CD1c-positive myeloid dendritic cell (primary cell): ENCODE measurements around the gene NTM.

ENCODE experiments used
- DNase-seq: peaks from one replicate; pipeline ENCODE4 v3.0.0-alpha.2; 2016; ENCODE audit errors: extremely low spot score

Gene NTM

DNA sequence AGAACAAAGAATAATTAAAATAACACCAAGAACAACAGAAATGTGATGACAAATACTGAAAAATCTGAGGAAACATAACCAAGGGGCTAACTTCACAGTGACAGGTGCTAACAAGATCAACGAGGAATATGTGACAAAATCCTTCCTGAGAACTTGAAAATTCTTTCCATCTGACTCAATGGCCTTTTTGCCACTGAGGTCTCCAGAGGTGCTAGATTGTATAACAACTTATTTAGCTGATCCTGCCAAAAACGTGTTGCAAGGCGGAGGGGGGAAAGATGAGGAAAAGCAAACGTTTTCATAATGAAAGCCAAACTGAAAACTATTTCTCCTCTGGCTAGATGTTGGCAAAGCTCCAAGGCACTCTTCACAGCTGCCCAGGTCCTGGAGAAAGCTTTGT, 364.5 kb downstream of the NTM start:
- no peak for DNase-seq

DNA sequence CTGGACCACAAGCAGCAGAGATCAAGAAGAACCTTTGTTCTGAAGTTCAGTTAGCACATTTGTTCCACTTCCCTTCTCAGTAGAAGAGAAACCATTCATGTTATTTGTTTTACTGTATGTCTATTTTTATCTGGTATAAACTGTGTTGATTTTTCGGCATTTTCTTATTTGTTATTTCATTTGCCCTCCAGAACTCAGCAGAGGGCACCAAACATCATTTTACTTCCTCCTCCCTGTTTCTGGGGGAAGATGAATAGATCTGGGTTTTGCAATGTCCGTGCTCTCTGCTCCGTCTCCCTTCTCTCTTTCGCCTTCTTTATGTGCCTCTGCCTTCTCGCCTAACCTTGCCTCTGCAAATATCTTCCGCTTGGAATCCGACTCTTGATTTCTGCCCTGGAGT, 366.9 kb downstream of the NTM start:
- no peak for DNase-seq

DNA sequence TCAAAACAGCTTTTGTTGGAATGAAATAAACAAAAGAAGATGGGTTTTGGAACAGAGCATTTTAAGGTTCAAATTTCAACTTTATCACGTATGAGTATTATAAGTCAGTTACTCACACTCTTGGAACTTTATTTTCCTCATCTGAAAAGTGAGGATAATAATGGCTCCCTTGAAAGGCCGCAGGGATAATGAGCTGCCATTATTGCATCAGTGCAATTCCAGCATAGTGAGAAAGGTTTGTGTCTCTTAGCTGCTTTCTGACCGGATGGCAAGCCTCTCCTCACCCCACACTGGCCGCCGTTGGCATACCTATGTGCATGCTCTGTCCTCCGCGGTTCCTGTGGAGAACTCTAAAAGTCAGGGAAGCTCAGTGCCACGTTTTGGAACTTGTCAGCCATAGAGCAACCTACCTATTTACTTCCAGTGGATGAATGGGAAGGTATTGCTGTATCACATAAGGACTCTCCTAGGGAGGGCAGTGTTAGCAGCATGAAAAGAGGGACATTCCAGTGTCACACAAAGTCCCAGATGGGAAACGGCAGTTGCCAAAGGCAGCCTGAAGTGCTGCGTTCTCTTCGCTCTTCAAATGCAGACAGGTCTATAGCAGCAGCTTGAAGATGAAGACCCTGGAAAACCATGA, 368.9 kb downstream of the NTM start:
- DNase-seq: no peak

DNA sequence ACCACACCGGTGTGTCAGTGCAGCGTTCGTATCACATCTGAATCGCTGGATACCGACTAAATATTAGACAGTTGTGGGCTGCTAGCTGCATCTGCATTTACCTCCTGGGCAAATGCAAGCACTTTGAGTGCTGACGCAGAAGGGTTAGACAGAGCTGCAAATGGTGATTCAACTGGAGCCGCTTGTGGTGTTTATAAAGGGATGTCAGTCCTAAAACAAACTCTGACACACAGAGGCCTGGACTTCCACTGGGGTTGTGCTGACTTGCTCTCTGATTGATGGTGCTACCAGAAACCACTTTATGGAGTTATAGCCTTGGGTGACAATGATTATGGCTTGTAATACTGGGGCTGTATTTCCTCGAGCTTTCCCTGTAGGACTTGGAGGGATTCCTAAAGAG, 374.4 kb downstream of the NTM start:
- no peak for DNase-seq

DNA sequence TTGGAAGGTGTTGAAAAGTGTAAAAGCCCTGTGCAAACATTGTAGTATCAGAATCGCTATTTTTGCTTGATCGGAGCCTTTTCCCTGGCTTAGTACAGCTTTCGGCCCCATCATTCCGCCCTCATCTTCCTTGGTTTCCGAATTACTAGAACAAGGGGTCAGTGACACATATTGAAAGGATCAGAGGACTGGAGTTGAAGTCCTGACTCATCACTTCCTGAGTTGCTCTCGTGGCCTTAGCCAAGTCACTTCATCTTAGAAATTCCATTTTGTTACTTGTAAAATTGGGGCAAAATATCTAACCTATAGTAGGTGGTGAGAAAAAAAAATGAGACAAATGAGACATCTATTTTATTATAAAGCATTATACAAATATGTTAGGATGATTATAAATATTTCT, 375.0 kb downstream of the NTM start:
- DNase-seq: no peak

DNA sequence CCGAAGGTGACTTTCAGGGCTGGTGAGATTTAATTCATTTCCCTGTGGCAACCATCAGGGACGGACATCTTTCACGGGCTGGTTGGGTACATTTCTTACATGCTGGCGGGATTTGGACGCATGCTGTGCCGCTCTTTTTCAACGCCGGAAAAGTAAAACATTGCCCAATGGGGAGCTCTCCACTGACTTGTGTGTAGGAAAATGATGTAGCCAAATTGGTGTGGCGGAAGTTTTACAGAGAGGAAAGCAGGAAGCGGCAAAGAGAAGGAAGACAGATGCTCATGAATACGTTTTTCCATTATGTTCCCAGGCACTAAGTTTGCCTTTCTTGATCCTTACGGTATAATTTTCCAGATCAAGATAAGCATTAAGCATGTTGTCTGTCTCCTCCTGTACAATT, 375.8 kb downstream of the NTM start:
- DNase-seq: no peak

DNA sequence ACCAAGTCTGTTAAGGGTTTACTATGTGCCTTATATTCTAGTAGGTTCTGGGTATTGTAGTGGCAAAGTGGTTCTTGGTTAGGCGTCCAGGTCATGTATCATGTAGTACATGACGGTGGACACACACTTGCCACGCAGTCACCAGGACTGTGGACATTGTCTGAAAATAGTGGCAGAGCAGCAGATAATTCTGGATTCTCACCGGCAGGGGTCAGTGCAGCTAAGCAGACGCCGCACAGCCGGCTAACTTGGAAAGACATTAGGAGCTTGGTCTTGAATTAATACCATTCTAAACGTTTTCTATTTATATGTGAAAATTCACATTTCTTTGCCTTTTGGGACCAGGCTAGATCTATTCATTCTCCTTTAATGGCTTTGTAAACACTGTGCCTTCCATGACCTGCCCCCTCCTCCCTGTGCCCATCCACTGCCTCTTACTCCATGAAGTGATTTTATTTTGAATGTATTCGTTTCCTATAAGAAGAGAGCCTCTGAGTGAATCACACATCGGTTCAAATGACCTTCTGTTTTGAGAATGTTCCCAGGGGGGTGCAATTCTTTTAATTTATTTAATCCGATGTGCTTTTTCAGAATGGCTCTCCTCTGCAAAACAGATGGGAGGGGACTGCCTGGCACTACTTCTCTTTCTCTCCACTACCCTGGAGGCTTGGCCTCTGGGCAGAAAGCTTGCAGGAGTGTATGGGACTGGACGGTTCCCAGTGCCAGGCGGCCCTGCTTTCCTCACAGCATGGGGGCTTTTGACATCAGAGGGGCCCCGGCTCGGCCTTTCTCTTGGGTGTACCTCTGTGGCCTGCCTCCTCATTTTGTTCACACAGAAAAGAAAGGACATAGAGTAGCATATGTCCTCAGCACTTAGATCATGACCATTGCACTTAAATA, 378.0 kb downstream of the NTM start:
- peak; percentile 57 for DNase-seq

DNA sequence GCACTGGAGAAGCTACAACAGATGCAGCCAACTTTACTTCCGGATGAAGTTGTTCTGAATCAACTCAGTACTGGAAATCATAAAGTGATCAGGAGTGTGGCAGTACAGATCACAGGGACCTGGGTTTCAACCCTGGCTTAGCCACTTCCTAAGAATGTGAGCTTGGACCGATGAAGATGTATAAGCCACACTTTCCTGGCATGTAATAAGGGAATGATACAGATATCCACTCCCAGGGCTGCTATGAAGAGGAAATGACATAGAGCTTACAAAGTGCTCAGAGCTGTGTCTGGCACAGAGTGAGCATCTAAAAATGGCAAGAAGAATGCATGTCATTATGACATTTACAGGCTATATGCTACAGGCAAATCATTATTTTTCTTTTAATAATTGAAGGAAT, 378.7 kb downstream of the NTM start:
- DNase-seq: no peak

DNA sequence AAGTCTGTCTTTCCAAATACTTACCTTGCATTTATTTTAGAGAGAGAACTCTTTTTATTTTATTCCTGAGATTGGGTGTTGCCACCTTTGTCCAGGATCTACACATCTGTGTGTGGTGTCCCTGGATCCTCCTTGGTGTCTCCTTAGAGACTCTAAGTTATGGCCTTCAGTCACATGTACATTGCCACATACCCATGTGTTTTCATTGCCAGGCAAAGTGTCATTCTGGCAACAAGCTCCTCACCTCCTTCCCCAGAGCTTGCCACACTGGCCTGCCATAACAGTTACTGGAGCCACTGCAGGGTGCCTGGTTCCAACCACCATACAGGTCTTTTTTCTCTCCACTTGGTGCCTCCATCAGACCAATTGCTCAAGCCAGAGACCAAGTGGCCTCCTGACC, 379.7 kb downstream of the NTM start:
- DNase-seq: no peak

DNA sequence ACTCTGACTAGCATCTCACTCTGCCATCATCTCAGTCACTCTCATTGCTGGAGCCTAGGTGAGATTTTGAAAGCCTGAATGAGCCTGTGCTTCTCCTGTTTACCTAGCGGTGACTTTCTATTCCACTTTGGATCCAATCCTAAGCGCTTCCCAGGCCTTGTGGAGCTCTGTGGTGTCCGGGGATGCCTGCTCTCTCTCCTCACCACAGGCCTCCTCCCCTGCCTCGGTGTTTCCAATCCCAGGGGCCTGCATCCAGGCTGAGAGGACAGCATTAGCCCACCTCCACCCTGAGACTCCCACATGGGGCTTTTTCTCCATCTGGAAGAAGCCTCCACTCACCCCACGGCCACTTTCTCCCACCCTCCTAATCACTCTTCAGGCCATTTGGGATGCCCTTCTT, 380.3 kb downstream of the NTM start:
- DNase-seq: no peak

DNA sequence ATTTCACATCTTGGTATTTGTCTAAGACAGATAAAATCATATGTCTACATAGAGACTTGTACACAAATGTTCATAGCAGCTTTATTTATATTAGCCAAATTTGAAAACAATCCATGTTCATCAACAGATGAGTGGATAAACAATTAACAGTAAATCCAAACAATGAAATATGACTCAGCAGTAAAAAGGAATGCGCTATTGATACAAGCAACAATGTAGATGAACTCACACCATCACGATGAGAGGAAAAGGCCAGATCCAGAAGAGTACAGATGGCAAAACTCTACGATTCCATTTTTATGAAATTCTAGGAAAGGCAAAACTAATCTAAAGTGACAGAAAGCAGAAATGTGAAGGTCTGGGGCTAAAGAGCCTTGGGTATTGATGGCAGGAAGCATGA, 384.3 kb downstream of the NTM start:
- DNase-seq: no peak

DNA sequence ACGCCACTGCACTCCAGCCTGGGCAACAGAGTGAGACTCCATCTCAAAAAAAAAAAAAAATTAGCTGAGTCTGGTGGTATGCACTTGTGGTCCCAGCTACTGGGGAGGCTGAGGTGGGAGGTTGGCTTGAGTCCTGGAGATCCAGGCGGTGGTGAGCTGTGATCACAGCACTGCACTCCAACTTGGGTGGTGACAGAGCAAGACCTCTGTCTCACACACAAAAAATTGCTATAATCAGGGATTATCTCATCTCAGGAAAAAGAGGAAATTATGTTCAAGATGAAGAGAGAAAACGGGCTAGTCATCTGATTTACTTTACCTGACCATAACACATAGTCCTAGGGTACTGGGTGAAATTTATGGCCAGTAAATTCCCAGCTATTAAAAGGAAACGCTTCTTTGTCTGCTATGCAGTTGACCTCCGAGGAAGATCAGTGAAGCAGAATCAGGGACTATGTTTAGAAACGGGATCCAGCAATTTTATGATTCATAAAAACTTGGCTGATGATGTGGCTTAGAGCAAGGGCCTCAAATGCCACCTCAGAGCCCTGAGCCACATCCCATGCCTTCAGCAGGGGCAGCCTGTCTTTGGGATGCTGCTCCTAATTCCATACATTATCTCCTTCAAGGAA, 386.2 kb downstream of the NTM start:
- DNase-seq: no peak

DNA sequence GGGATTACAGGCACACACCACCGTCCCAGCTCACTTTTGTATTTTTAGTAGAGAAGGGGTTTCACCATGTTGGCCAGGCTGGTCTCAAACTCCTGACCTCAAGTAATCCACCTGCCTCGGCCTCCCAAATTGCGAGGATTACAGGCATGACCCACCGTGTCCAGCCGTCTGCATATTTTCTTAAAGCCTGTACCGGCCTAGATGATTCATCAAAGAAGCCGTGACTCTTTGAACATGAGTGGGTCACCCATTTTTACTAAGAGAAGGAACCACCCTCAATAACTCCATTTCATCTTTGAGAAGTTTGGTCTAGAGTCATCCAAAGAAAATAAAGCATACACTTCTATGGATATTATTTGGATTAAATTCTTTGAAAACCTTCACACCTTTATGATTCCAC, 388.3 kb downstream of the NTM start:
- no peak for DNase-seq

GRCh38 chr11:131759140-131759539, 388.7 kb downstream of the NTM start:
- no peak for DNase-seq

DNA sequence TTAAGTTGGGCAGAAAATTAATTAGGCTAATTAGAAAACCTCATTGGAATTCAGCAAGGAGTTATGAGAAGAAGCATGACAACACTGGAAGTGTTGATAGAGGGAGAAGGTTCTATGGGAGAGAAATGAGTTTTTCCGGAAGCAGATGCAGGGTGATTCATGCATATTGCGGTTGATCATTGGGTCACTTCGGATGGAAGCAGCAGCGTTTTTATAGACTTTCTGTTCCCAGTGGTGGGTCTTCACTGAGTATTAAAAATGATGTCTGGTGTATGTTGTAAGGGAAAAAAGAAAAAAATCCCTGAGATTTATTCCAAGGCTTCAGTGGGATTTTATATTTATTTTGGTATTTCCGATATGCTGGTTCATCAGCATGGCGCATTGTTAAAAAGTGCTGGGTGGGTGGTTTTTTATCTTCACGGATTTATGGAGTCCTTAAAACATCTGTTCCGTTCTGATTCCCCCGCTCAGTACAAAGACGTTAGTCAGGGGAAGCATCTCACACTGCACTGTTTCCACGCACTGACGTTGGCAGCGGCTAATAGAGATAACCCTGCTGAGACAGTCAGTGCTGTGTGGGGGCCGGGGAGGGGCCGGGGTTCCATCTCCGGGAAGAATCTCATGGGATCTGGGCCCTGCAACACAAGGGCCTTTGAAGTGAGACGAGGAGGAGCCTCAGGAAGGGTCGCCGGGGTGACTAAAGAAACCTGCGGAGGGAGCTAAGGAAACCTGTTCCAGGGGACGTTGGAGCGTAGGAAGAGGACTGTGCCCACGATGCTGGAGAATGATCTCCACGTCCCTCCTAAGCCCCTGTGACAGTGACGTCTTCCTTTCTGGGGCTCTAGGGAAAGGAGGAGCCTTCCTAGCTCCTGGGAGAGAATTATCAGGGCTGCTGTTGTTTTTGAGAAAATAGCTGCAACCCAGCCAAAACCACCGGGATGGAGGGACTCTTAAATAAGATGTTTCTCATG, 390.0 kb downstream of the NTM start:
- DNase-seq: no peak

DNA sequence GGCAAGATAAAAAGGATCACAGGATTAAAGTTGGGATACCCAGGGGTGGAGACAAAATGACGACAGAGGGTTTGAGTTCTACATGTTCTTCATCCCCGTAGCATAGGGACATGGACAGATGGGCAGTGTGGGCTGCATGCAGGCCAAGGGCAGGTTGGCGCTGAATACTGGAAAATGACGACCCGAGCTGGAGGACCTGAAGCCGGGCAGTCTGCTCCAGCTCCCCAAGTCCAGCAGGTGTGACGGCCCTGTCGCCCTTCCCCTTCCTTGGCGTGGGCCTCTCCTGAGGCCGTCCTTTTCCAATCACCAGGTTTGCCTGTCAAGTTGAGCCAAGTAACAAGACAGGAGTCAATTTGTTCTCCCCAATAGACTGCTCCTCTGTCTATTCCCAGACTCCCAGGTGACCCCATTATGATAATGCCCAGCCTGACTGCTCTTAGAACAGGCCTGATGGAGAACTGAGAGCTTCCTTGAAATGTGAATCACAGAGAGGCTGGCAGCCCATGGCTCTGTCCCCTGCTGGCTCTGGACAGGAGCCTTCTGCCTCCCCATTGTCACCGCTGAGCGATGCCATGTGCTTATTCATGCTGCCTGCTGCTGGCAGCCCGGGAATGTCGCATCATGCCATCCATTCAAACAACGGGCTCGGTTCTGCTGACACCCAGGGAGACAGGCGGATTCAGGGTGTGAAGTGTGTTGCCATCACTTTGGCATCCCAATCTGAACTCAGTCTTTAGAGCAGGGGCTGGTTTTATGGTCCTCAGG, 392.1 kb downstream of the NTM start:
- DNase-seq: no peak

DNA sequence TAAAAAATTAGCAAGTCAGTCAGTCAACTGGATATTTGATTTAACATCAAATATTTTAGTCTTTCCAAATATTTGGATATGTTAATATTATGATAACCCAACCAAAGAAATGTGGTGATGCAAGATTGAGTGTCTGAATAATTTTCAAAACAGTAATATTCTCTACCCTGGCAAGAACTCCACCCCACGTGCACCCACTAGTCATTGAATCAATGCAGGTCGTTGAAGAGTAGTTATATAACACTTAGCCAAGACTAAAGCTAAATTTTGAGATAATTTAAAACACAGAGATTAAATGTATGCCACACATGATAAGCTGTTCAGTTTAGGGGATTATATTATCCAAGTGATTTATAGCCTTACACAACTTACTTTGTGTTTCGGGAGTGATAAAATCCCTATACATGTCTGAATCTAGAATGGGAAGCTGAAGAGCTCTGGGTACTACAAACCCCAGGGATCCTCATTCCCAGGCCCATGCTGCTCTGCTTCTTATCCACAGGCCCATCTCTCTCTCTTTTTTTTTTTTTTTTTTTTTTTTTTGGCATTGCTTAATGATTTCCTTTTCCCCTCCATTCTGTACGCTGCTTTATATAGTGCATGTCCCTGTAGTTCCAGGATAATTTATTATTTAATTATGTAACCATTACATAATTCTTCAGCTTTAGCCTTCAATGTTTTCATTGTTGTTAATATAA, 392.9 kb downstream of the NTM start:
- DNase-seq: no peak

DNA sequence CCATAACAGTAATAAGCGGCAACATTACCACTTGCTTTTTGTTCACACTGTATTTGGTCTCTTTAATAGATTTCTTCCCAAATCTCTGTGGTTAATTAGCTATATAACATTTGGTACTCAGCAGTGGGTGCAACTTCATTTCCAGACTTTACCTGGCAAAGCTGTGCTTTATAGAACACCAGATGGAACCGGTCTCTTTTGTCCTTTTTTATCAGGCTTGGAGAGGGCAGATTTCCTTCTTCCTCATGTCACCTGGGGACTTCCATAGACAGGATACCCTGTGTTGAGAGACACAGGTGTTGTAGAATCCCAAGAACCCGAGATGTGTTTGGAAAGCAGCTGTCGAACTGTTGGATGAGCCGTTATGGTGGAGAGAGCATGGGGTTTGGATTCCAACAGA, 393.7 kb downstream of the NTM start:
- no peak for DNase-seq

- DNase-seq: no peak
These were observed 394.2 kb downstream of the NTM start for GRCh38 chr11:131764649-131765048.

GRCh38 chr11:131766637-131767036, 396.2 kb downstream of the NTM start:
- no peak for DNase-seq
